Right lobe of liver (tissue), 6 donors: ENCODE results near the gene ISX. TPM values are rescaled to one million over a fixed set of nuclear protein-coding genes. Genes with fewer than 3 reads are reported as not detected.

Experiments used
- ATAC-seq, 4 donors: fragments of 200-7000 bp; cut with Tn5 transposase; one replicate each; pipeline ENCODE4 v1.9.1; 2020; ENCODE audit warnings: mild to moderate bottlenecking in 4 of 4, moderate library complexity in 4 of 4
- DNase-seq, 3 donors: peaks; one replicate each; pipeline ENCODE4 v3.0.0-alpha.2; 2020
- H3K27ac ChIP-seq, 3 donors: fragments of 200-600 bp; one replicate each; pipeline ENCODE4 v1.8.0; 2022
- H3K27me3 ChIP-seq, 2 donors: fragments of 200-600 bp; one replicate each; pipeline ENCODE4 v1.8.0; 2022
- H3K36me3 ChIP-seq, 4 donors: fragments of 200-600 bp; sonication (generic) in 1 of 4; one replicate each; pipeline versions ENCODE4 v1.5.1 to v1.8.0; 2017 to 2022; ENCODE audit warnings: control low read depth in 1 of 4
- H3K4me1 ChIP-seq, 4 donors: fragments of 200-600 bp; sonication (generic) in 1 of 4; one replicate each; pipeline versions ENCODE4 v1.5.1 to v1.8.0; 2017 to 2022; ENCODE audit warnings: control low read depth in 1 of 4
- H3K4me3 ChIP-seq, 3 donors: fragments of 200-600 bp; one replicate each; pipeline ENCODE4 v1.8.0; 2022
- H3K9me3 ChIP-seq, 4 donors: fragments of 200-600 bp; sonication (generic) in 1 of 4; one replicate each; pipeline versions ENCODE4 v1.5.1 to v1.8.0; 2017 to 2022; ENCODE audit warnings: control low read depth in 1 of 4
- POLR2A ChIP-seq: fragments of 450-650 bp; IDR thresholded peaks from one replicate; pipeline ENCODE4 v1.6.1; 2017; ENCODE audit warnings: antibody characterized with exemption, mild to moderate bottlenecking
- WGBS: methylation state at CpG from one replicate; pipeline ENCODE4 v1.1.6; 2018; ENCODE audit warnings: low coverage, low lambda C conversion rate; ENCODE audit not compliant: insufficient coverage; ENCODE audit errors: missing lambda C conversion rate; 5-methylcytosine and 5-hydroxymethylcytosine counted together
- intact Hi-C, 2 donors: fragments of 100-400 bp; cut with DNase I; formaldehyde crosslinking; loops; one replicate each; pipeline versions ENCODE4 v1.11.2 to v1.14.1; 2022
- total RNA-seq, 6 experiments: library from RNA; depleted of rRNA in 2 of 6; stranded (reverse); fragments of >200 nt in 2 of 6; fragmentation: NEBNext Ultra II Directional in 3 of 6; extraction: Animal tissue kit (Norgen Biotek cat#: 25700) in 3 of 6; gene quantifications; one replicate each; pipeline versions ENCODE4 v1.1.0 to v1.2.4, GENCODE V29; 2016 to 2023
- TF ChIP-seq, protein P1 (sequence below), 4 donors: fragments of 200-600 bp in 3 of 4; fragments of 450-650 bp in 1 of 4; IDR thresholded peaks; one replicate each; pipeline versions ENCODE4 v1.5.1 to v1.8.0; 2016 to 2022; ENCODE audit warnings: antibody characterized with exemption in 4 of 4, mild to moderate bottlenecking in 2 of 4
- donor health status: DM: no; HTN: yes; CAD: no.
- donor health status: DM: no; HTN: no; CAD: no.
- donor health status: DM: no; HTN: no; CAD: no.
- donor health status: DM: no; HTN: yes; CAD: no.
- donor health status: DM: no; HTN: yes; CAD: no.

ISX gene
- total RNA-seq, 6 experiments from 2014 or later, result not detected

DNA sequence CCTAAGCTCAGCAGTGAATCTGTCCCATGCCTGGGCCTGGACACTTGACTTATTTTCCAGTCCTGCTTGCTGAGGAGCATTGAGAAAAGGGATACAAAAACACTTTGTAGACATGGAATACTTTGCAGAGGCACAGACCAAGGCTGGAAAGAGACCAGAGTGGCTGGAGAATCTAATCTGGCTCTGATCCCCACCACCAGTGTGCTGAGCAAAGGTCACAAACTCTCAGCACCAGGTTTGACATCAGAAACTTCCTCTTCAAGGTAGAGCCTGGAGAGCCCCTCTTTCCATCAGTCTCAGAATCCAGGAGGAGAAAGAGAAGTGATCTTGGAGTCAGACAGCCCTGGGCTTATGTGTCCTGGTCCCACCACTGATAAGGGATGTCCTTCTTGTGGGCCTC lies 53.5 kb downstream of the ISX start:
- Histone ChIP-seq H3K4me1 (no peaks in the 10 kb centered on the region), H3K27ac (no peak overlapping the region), H3K4me3 (no peak overlapping the region), H3K9me3 (no peaks in the 10 kb centered on the region), H3K36me3 (no peaks in the 10 kb centered on the region), H3K27me3 (no peaks in the 10 kb centered on the region)
- peak in 3 of 4 donors; percentile 41 to 77 (median 57) for ATAC-seq
- intact Hi-C loops, result no loop called here
- no peak for TF ChIP-seq POLR2A
- TF ChIP-seq, protein P1, sequence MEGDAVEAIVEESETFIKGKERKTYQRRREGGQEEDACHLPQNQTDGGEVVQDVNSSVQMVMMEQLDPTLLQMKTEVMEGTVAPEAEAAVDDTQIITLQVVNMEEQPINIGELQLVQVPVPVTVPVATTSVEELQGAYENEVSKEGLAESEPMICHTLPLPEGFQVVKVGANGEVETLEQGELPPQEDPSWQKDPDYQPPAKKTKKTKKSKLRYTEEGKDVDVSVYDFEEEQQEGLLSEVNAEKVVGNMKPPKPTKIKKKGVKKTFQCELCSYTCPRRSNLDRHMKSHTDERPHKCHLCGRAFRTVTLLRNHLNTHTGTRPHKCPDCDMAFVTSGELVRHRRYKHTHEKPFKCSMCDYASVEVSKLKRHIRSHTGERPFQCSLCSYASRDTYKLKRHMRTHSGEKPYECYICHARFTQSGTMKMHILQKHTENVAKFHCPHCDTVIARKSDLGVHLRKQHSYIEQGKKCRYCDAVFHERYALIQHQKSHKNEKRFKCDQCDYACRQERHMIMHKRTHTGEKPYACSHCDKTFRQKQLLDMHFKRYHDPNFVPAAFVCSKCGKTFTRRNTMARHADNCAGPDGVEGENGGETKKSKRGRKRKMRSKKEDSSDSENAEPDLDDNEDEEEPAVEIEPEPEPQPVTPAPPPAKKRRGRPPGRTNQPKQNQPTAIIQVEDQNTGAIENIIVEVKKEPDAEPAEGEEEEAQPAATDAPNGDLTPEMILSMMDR (IDR thresholded peaks at IDR 0.05), result no peak
- no peak for DNase-seq

DNA sequence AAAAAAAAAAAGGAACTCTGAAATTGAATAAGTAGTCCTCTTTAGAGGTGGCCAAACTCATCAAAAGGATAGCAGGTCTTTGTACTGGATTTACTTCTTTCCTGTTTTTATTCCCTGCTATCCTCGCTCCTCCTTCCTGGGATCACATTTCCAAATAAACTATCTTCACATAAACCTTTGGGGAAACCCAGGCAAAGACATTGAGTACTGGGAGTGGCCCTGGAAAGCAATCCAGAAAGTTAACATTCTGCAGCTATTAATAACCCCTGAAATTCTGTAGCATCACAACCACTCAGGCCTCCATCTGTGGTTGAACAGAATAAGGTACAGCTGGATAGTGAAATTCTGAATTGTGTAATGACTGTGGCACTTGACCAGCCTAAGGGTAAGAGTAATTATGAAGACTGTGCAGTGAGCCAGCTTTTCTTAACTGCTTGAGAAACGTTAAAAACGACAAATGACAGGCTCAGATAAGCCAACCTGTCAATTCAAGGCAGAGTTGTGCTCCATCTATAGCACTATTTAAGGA lies 58.8 kb downstream of the ISX start:
- intact Hi-C loops, result no loop called here

DNA sequence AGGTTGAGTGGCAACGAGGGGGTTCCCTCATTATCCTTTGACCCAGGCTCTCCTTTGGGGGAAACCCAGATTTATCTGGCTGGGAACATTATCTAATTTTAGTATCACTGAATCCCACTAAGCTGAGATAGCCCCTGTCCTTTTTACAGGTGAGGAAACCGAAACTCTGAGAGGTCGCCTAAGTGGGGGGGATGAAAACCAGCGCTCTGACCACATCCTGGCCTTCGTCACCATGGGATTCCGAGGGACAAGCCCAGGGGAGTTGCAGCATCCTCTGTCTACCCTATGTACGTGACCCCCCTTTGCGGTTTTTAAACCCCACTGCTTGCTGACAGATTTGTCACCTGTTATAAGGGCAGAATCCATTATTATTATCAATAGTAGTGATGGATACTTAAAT lies 61.0 kb downstream of the ISX start:
- H3K27ac ChIP-seq, result no peak overlapping the region
- no peak overlapping the region for H3K4me3 ChIP-seq
- no peak for TF ChIP-seq POLR2A
- TF ChIP-seq, protein P1 (IDR thresholded peaks at IDR 0.05), result no peak
- DNase-seq (no peak), ATAC-seq (no peak)
- no peaks in the 10 kb centered on the region for H3K9me3 ChIP-seq
- 45% methylated on average over 7 of the region's 8 CpGs for WGBS
- no peaks in the 10 kb centered on the region for H3K27me3 ChIP-seq
- H3K4me1 ChIP-seq, result no peaks in the 10 kb centered on the region
- intact Hi-C loops, result no loop called here
- no peaks in the 10 kb centered on the region for H3K36me3 ChIP-seq

More for the DNA sequence above, 58.8 kb downstream of the ISX start:
- no peaks in the 10 kb centered on the region for H3K9me3 ChIP-seq
- H3K27me3 ChIP-seq, result no peaks in the 10 kb centered on the region
- no peak overlapping the region for H3K4me3 ChIP-seq
- no peak for DNase-seq
- ATAC-seq, result no peak
- no peaks in the 10 kb centered on the region for H3K4me1 ChIP-seq
- TF ChIP-seq, protein P1 (IDR thresholded peaks at IDR 0.05), result no peak
- no peak for TF ChIP-seq POLR2A
- H3K27ac ChIP-seq, result no peak overlapping the region
- no peaks in the 10 kb centered on the region for H3K36me3 ChIP-seq
- 53% methylated on average over 3 of the region's 3 CpGs for WGBS

DNA sequence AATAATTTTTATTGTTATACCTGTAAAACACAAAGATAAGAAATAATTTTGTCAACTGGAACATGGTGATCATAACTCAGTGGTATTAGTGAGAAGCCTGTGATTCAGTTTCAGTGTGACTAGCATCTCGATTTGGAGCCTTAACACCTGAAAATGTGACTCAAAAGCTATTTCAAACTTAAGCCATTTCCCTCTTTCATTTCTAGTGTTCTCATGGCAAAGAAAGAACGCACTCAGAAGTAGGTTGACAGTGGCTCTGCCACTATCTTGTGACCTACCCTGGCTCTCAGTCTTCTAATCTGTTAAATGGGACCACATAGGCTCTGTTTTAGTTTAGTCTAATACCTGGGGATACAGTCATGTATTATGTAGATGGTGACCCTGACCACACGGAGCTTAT lies 62.7 kb downstream of the ISX start:
- no peak overlapping the region for H3K4me3 ChIP-seq
- H3K27ac ChIP-seq, result no peak overlapping the region
- TF ChIP-seq POLR2A, result no peak
- TF ChIP-seq, protein P1 (IDR thresholded peaks at IDR 0.05), result no peak
- DNase-seq, result no peak
- H3K4me1 ChIP-seq, result no peaks in the 10 kb centered on the region
- ATAC-seq, result no peak
- H3K36me3 ChIP-seq, result no peaks in the 10 kb centered on the region
- H3K27me3 ChIP-seq, result no peaks in the 10 kb centered on the region
- intact Hi-C loops, result no loop called here
- 41% methylated on average over 3 of the region's 3 CpGs for WGBS
- no peaks in the 10 kb centered on the region for H3K9me3 ChIP-seq

DNA sequence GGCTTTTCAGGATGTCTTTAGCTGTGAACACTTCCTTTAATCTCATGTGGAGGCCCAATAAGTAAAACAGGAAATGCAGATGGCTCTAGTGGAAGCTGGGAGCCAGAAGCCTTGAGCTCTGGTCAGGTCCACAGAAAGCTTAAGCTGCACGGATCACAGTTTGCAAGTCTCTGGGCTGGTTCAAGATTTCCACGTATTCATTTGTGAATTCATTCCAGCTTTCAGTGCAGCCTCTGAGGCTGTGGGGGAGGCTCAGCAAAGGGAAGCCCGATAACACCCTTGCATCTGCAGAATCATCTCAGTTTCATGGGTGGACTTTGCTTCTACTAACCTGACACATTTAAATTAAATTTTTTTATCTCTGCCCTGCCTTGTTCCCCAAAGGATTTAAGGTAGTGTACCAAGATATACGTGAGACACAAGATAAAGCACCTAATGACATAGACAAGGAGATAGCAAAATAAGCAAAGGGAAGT lies 65.6 kb downstream of the ISX start:
- no peaks in the 10 kb centered on the region for H3K27me3 ChIP-seq
- no peaks in the 10 kb centered on the region for H3K9me3 ChIP-seq
- H3K4me1 ChIP-seq, result no peaks in the 10 kb centered on the region
- no peaks in the 10 kb centered on the region for H3K36me3 ChIP-seq
- TF ChIP-seq, protein P1 (IDR thresholded peaks at IDR 0.05), result no peak
- TF ChIP-seq POLR2A, result no peak
- ATAC-seq (no peak), DNase-seq (no peak)
- no peak overlapping the region for H3K27ac ChIP-seq
- 31% methylated on average over 2 of the region's 4 CpGs for WGBS
- intact Hi-C loops, result no loop called here
- H3K4me3 ChIP-seq, result no peak overlapping the region
